ENCODE data around the gene SATB2.

GRCh38 chr2:199456383-199457146, 1.2 kb downstream of the SATB2 start:
- TF ChIP-seq POLR2A (IDR thresholded peaks at IDR 0.05) (no peak), CTCF (IDR thresholded peaks at IDR 0.05) (no peak), POLR2AphosphoS5 (IDR thresholded peaks at IDR 0.05; ENCODE audit: insufficient read depth in 1 of 2, low read depth in 1 of 2) (no peak)
